BJ (cell line): ENCODE results near the gene RGS3. TPM values are rescaled to one million over a fixed set of nuclear protein-coding genes. Genes with fewer than 3 reads are reported as not detected.

Experiments used
- CTCF ChIA-PET: fragments of 350-600 bp; formaldehyde crosslinking; extraction: SDS; loops from one replicate; lab custom pipeline; 2021; ENCODE audit warnings: antibody characterized with exemption, inconsistent platforms; lab: Yijun Ruan, JAX
- POLR2A ChIA-PET: fragments of 300-600 bp; sonication (Branson Sonifier 250); formaldehyde crosslinking; extraction: SDS; loops from one replicate; lab custom pipeline; 2021; ENCODE audit warnings: antibody characterized with exemption; lab: Charles Lee
- DNase-seq: peaks from one replicate; pipeline ENCODE4 v3.0.0-alpha.2; 2011; ENCODE audit warnings: low read depth
- H3K27me3 ChIP-seq: 2 replicates; pipeline ENCODE4 v1.6.0; 2011; ENCODE audit warnings: low read length; ENCODE audit not compliant: control insufficient read depth, insufficient read depth
- H3K36me3 ChIP-seq: 2 replicates; pipeline ENCODE4 v1.5.1; 2011; ENCODE audit warnings: low read length; ENCODE audit not compliant: control insufficient read depth, insufficient read depth
- H3K4me3 ChIP-seq: 2 replicates; pipeline ENCODE4 v1.5.1; 2011; ENCODE audit warnings: low read depth, mild to moderate bottlenecking, control low read depth, low read length
- polyA plus RNA-seq: library from polyadenylated mRNA; depleted of rRNA; stranded (reverse); fragments of >200 nt; gene quantifications from 2 replicates; pipeline ENCODE4 v1.2.3, GENCODE V29; 2011
- TF ChIP-seq, protein P1 (sequence below): IDR thresholded peaks from 2 replicates; pipeline ENCODE4 v1.5.1; 2011; ENCODE audit warnings: low read depth, mild to moderate bottlenecking, control low read depth, inconsistent platforms, low read length, moderate library complexity; ENCODE audit not compliant: insufficient read depth

Gene RGS3
- polyA plus RNA-seq, 1 experiment: 66.4 TPM

DNA sequence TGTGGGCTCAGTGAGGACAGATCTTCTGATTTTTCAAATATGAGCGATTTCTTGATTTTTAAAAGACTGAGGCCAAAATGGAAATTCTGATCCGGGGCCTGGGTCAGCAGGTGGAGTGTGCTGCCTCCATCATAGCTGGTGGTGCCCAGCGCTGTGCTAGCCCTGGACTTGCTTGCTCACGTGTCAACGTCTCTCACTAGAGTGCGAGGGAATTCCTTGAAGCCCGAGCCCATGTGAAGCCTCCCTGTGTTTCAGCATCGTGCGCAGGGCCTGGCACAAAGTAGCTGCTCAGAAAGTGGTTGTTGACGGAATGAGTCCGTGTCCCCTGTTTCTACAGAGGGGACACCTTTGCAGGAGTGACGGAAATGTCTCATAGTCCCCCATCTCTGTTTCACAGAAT is 50.5 kb downstream of the RGS3 start:
- H3K4me3 ChIP-seq: no peak overlapping the region
- POLR2A ChIA-PET: no interaction called here
- TF ChIP-seq, protein P1, sequence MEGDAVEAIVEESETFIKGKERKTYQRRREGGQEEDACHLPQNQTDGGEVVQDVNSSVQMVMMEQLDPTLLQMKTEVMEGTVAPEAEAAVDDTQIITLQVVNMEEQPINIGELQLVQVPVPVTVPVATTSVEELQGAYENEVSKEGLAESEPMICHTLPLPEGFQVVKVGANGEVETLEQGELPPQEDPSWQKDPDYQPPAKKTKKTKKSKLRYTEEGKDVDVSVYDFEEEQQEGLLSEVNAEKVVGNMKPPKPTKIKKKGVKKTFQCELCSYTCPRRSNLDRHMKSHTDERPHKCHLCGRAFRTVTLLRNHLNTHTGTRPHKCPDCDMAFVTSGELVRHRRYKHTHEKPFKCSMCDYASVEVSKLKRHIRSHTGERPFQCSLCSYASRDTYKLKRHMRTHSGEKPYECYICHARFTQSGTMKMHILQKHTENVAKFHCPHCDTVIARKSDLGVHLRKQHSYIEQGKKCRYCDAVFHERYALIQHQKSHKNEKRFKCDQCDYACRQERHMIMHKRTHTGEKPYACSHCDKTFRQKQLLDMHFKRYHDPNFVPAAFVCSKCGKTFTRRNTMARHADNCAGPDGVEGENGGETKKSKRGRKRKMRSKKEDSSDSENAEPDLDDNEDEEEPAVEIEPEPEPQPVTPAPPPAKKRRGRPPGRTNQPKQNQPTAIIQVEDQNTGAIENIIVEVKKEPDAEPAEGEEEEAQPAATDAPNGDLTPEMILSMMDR: no peak

DNA sequence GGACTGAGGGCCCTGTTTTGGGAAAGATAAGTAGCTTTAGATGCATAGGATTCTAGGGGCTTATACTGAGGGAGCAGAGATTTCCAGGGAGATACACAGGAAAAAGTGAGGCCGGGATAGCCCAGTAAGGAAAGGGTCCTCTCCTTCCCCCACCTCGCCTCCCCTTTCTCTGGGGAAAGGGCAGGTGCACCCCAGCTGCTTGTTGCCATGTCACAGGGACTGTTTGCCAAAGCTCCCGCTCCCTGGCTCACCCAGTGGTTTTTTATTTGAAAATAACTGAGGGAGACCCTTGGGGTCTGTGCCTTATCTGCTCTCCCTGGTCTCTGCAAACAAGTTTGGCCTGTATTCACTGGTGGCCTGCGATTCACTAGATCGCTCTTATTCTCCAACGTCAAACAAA is 51.2 kb downstream of the RGS3 start:
- Histone ChIP-seq H3K27me3 (no peaks in the 10 kb centered on the region), H3K36me3 (no peaks in the 10 kb centered on the region), H3K4me3 (no peak overlapping the region)
- no peak for DNase-seq
- ChIA-PET POLR2A (no interaction called here), CTCF (no interaction called here)
- TF ChIP-seq, protein P1: no peak

More for the DNA sequence above, 50.5 kb downstream of the RGS3 start:
- H3K27me3 ChIP-seq: no peaks in the 10 kb centered on the region
- CTCF ChIA-PET: no interaction called here
- no peak for DNase-seq
- H3K36me3 ChIP-seq: no peaks in the 10 kb centered on the region

DNA sequence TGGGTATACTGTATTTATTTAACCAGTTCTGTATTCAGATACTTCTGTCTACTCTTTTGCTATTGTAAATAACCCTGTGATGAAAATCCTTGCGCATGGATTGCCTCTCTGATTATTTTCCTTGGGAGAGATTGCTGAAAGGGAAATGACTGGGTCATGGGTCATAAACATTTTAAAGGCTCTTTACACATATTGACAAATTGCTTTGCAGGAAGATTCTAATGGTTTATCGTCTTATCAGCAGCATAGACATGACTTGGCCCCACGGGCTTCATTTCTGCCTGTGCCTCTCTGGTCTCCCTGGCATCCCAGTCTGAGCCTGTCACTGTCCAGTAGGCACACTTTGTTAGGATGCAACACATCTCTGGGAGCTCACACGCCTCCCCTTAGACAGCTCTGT is 52.3 kb downstream of the RGS3 start:
- Histone ChIP-seq H3K27me3 (no peaks in the 10 kb centered on the region), H3K36me3 (no peaks in the 10 kb centered on the region), H3K4me3 (no peak overlapping the region)
- CTCF ChIA-PET: no interaction called here
- TF ChIP-seq, protein P1: no peak
- POLR2A ChIA-PET: no interaction called here
- no peak for DNase-seq

DNA sequence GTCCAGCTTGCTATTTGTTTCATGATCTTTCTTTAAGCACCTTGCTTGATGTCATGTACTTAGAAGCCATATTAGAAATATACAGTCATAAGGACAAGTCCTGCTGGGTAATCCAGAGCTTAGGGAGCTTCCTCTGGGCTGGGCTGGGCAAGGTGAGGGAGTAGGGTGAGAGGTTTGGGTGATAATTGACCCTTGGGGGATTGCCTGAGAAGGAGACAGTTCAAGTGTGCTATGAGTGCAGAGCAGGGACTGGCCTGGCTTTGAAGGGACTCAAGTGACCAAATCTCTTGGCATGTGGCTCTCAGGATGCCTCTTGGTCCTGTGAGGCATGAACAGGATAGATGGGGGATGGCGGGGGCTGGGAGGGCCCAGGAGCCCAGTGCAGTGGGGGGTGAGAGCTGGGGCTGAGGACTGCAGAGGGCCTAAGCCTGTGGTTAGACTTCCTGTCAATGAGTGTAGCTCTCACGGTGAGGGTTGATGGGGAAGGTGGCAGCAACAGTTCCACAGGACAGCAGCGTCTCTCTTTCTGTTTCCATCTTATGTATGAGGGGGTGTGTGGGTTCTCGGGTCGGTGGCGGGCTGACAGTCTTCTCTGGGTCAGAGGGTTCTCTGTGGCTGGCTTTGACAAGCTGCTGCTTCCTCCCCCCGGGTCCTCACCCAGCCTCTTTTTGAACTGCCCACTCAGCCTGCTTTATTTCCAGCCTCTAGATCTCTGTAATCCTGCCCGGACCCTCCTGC is 53.5 kb downstream of the RGS3 start:
- no peaks in the 10 kb centered on the region for H3K36me3 ChIP-seq
- POLR2A ChIA-PET: no interaction called here
- H3K4me3 ChIP-seq: no peak overlapping the region
- no peaks in the 10 kb centered on the region for H3K27me3 ChIP-seq
- TF ChIP-seq, protein P1: no peak
- no peak for DNase-seq
- CTCF ChIA-PET: interaction anchor here (0.5 to 1.0 kb wide), 2 partner anchors 13 to 72 kb away, joined by 3 read pairs; no protein-coding TSS in a partner anchor

DNA sequence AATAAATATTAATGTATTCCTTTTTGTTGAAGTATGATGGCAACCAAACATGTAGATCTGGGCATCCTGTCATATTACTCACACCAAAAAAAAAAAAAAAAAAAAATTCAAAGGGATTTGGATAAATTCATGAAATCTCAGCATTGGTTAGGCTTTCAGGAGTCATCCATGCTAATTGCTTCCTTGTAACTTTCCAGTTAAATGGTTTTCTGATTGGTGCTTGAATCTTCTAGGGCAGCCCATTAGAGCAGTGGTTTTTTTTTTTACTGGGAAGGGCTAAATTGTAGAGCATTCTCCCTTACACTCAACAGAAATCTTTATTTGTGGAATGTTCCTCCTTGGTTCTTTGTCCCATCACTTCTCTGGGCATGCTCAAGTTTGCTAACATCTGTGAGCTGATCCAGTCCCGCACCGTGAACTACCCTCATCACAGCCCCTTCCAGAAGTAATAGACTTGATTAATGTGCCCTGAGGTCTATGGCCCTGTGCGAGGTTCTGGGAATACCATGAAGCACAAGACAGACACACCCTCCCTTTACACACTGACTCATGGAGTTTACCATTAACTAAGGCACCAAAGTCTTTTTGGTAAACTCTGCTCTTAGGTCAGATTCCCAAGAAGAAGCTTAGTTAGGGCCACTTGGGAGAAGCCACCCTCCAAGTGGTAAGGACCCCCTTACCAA is 56.0 kb downstream of the RGS3 start:
- ChIA-PET CTCF (interaction anchor here (1.0 kb wide), 1 partner anchor 71 kb away, joined by 3 read pairs; no protein-coding TSS in a partner anchor), POLR2A (no interaction called here)
- no peak overlapping the region for H3K4me3 ChIP-seq
- TF ChIP-seq, protein P1: no peak
- H3K27me3 ChIP-seq: no peaks in the 10 kb centered on the region
- no peaks in the 10 kb centered on the region for H3K36me3 ChIP-seq
- DNase-seq: no peak
